ENCODE data around the gene TIFAB. TPM values are rescaled to one million over a fixed set of nuclear protein-coding genes. Genes with fewer than 3 reads are reported as not detected.

TIFAB gene
- total RNA-seq, 4 donors from 2014 or later = 0.08 TPM; not detected in 3

DNA sequence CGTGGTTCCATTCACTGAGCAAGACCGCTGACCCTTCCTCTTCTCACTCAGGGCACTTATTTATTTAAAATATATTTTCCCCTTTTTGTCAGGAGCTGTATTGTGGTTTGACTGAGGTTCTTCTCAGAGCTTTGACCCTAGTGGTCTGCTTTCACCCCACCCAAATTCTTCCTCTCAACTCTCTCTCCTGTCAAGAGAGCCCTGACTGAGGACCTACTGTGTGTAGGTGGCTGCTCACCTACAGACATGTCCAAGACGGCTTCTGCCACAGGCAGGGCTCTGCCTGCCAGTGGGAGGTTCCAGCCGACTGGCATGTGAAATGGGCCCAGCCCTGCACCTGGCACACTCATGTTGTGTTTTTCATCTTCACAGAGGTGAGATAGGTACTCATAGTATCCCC is 10.2 kb downstream of the TIFAB start:
- peaks cover 17% of the 10 kb centered on the region for H3K4me1 ChIP-seq
- WGBS = 76% methylated on average over 4 of the region's 4 CpGs
- TF ChIP-seq CTCF (IDR thresholded peaks at IDR 0.05) (no peak), EP300 (IDR thresholded peaks at IDR 0.05) (no peak), POLR2AphosphoS5 (IDR thresholded peaks at IDR 0.05) (no peak), POLR2A (IDR thresholded peaks at IDR 0.05) (no peak)
- peaks cover 4% of the 10 kb centered on the region for H3K27me3 ChIP-seq
- no peak for DNase-seq (ENCODE audit: low spot score in 2 of 2)
- H3K36me3 ChIP-seq = no peaks in the 10 kb centered on the region
- no peaks in the 10 kb centered on the region for H3K9me3 ChIP-seq
- no peak overlapping the region for H3K4me3 ChIP-seq
- H3K27ac ChIP-seq = no peak overlapping the region

DNA sequence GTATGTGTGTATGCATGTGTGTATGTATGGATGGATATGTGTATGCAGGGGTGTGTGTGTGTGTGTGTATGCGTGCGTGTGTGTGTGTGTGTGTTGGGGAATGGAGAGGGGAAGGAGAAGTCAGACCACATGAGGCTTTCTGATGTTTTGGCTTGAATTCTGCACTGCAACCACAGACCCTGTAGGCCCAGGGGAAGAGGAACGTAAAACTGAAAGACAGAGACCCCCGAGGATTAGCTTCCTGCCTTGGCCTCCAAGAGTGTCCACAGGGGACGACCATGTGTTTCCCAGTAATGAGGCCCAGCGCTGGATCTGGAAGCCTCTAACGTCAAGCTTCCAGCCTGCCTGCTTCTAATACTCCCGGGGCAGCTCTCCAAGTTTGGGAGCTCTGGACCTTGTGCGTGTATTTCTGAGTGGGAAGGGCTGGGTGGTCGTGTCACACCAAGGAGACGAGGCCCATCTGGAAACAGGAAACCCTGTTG is 10.8 kb downstream of the TIFAB start:
- Histone ChIP-seq H3K36me3 (no peaks in the 10 kb centered on the region), H3K27me3 (peaks cover 9% of the 10 kb centered on the region), H3K4me3 (no peak overlapping the region), H3K27ac (no peak overlapping the region), H3K9me3 (no peaks in the 10 kb centered on the region), H3K4me1 (peaks cover 17% of the 10 kb centered on the region)
- TF ChIP-seq EP300 (IDR thresholded peaks at IDR 0.05) (no peak), POLR2AphosphoS5 (IDR thresholded peaks at IDR 0.05) (no peak), POLR2A (IDR thresholded peaks at IDR 0.05) (no peak), CTCF (IDR thresholded peaks at IDR 0.05) (no peak)
- WGBS = 40% methylated on average over 8 of the region's 11 CpGs
- DNase-seq (ENCODE audit: low spot score in 2 of 2) = peak in 1 of 2 donors; percentile 76

- no peak overlapping the region for H3K27ac ChIP-seq
- no peaks in the 10 kb centered on the region for H3K9me3 ChIP-seq
- WGBS = 76% methylated on average over 6 of the region's 6 CpGs
- no peak overlapping the region for H3K4me3 ChIP-seq
- H3K36me3 ChIP-seq = no peaks in the 10 kb centered on the region
- peak in 1 of 2 donors; percentile 8 for DNase-seq (ENCODE audit: low spot score in 2 of 2)
- H3K4me1 ChIP-seq = peaks cover 17% of the 10 kb centered on the region
- peaks cover 12% of the 10 kb centered on the region for H3K27me3 ChIP-seq
- no peak for TF ChIP-seq CTCF (IDR thresholded peaks at IDR 0.05)
Measured at GRCh38 chr5:135440916-135441315, 11.2 kb downstream of the TIFAB start.

DNA sequence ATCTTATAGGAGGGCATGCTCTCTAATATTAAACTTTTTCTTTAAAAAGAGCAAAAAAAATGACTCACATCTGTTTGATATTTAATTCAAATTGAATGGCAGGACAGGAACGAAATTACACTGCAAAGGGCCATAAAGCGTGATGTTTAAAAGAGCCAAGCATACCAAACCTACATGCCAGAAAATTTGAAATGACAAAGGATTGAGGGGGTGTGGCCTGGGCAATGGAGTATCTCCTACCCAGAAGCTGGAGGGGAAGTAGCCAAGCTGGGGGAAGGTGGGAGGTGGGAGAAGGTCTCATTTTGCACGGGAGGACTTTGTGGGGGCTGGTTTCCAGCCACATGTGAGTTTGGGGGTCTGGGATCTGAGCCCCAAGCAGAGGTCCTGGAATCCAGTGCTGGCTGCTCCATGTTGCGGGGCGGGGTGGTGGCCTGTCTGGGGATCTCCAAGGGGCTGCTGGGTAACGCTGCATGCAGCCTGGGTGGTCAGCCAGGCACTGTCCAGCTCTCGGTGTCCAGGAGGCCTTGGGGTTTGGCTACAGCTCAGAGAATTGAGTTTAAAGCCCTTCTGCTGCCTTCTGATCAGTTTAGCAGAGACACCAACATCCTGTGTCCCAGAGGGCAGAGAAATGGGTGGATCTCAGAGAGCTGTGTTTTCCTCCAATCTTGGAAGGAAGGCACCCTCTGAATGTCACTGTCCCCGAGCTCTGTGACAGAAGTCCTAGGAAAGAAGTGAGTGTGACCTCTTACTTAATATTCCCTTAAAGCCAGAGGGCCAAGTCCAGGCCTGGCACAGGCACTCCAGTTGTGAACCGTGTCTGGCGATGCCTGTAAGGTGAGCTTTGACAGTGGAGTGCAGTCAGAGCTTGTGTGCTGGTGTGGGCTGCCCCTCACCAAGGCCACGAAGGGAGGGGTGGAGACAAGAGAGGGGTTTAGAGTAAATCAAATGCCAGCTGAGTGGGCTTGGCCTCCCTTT is 12.6 kb downstream of the TIFAB start:
- Histone ChIP-seq H3K9me3 (no peaks in the 10 kb centered on the region), H3K27me3 (peaks cover 24% of the 10 kb centered on the region), H3K4me3 (no peak overlapping the region), H3K27ac (no peak overlapping the region), H3K36me3 (no peaks in the 10 kb centered on the region), H3K4me1 (peaks cover 17% of the 10 kb centered on the region)
- WGBS = 71% methylated on average over 7 of the region's 11 CpGs
- TF ChIP-seq POLR2A (IDR thresholded peaks at IDR 0.05) (no peak), CTCF (IDR thresholded peaks at IDR 0.05) (no peak), EP300 (IDR thresholded peaks at IDR 0.05) (no peak), POLR2AphosphoS5 (IDR thresholded peaks at IDR 0.05) (no peak)
- DNase-seq (ENCODE audit: low spot score in 2 of 2) = peak in 1 of 2 donors; percentile 68

DNA sequence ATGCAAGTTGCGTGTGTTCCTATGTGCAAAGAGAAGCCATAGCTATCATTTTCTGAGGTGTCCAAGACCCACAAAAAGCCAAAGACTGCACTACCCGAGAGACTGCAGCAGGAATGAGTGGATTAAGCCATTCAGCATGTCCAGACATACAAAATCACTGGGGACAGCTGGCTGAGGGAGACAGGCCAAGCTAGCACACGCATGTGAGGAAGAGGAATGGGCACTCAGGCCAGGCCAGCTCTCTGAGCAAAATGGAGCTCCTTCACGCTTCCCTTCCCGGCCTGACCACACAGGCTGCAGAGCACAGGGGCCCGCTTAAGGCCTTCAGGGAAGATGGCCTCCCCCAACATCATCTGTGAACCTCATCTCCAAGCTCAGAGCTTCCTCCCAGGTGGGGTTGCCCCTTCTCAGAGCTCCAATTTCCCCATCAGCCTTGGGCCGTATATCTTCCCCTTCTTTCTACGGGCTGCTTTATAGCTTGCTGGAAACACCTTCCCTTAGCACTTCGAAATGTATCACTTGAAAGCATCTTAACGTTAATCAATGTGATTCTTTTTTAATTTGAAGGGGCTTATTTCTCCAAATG is 13.4 kb downstream of the TIFAB start:
- 74% methylated on average over 9 of the region's 10 CpGs for WGBS
- Histone ChIP-seq H3K27ac (no peak overlapping the region), H3K36me3 (no peaks in the 10 kb centered on the region), H3K4me3 (no peak overlapping the region), H3K9me3 (no peaks in the 10 kb centered on the region), H3K27me3 (peaks cover 24% of the 10 kb centered on the region), H3K4me1 (peaks cover 17% of the 10 kb centered on the region)
- DNase-seq (ENCODE audit: low spot score in 2 of 2) = peak in 1 of 2 donors; percentile 69
- no peak for TF ChIP-seq POLR2A (IDR thresholded peaks at IDR 0.05)
- no peak for TF ChIP-seq EP300 (IDR thresholded peaks at IDR 0.05)
- no peak for TF ChIP-seq POLR2AphosphoS5 (IDR thresholded peaks at IDR 0.05)
- no peak for TF ChIP-seq CTCF (IDR thresholded peaks at IDR 0.05)

Data from suprapubic skin (tissue), 4 donors.